ENCODE data around the gene PCSK6. TPM values are rescaled to one million over a fixed set of nuclear protein-coding genes. Genes with fewer than 3 reads are reported as not detected.
A peak's percentile ranks its signal among the peaks of the same experiment; 100 is the strongest.
"Not testable (repeated sequence)": the region's sequence is repeated elsewhere in the genome, so short reads cannot be mapped to it uniquely, and the experiment has no call there.

PCSK6 gene
- total RNA-seq, 2 experiments from 2014 or later = 0.46 to 0.74 TPM

GRCh38 chr15:101288905-101289513, 200.5 kb downstream of the PCSK6 start:
- no peaks in the 10 kb centered on the region for H3K27me3 Mint-ChIP-seq
- no peak overlapping the region for H3K4me3 Mint-ChIP-seq
- ChIA-PET POLR2A (no interaction called here), CTCF (interaction anchor here (0.7 to 3.6 kb wide), 19 partner anchors 9 to 371 kb away, joined by 3 to 16 read pairs (median 4); no protein-coding TSS in a partner anchor)
- peaks cover 69% of the 10 kb centered on the region for H3K36me3 Mint-ChIP-seq (ENCODE audit: low read depth)
- H3K27ac Mint-ChIP-seq = peak overlapping the region; percentile 58
- peak; percentile 58 for DNase-seq
- peaks cover 54% of the 10 kb centered on the region for H3K4me1 Mint-ChIP-seq
- H3K9me3 Mint-ChIP-seq = no peaks in the 10 kb centered on the region

DNA sequence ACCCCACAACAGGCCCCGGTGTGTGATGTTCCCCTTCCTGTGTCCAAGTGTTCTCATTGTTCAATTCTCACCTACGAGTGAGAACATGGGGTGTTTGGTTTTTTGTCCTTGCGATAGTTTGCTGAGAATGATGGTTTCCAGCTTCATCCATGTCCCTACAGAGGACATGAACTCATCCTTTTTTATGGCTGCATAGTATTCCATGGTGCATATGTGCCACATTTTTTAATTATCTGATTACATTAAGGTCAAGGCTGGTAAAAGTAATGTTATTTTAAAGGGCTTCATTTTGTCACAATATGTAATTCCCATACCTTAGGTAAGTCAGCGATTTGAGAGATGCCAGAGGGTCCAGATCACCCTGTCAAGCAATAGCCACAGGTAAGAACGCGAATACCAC, 202.2 kb downstream of the PCSK6 start:
- H3K4me3 Mint-ChIP-seq, DNase-seq, POLR2A ChIA-PET, H3K27me3 Mint-ChIP-seq, H3K9me3 Mint-ChIP-seq: not testable (repeated sequence)
- Mint-ChIP-seq H3K36me3 (ENCODE audit: low read depth) (peaks cover 72% of the 10 kb centered on the region), H3K27ac (peak overlapping the region; percentile 13), H3K4me1 (peaks cover 42% of the 10 kb centered on the region)
- CTCF ChIA-PET = interaction anchor here (0.9 to 3.6 kb wide), 8 partner anchors 8 to 355 kb away, joined by 3 to 16 read pairs (median 4); no protein-coding TSS in a partner anchor

GRCh38 chr15:101286471-101287114, 202.9 kb downstream of the PCSK6 start:
- POLR2A ChIA-PET = no interaction called here
- peaks cover 34% of the 10 kb centered on the region for H3K4me1 Mint-ChIP-seq
- H3K27me3 Mint-ChIP-seq = no peaks in the 10 kb centered on the region
- peak overlapping the region; percentile 68 for H3K27ac Mint-ChIP-seq
- no peaks in the 10 kb centered on the region for H3K9me3 Mint-ChIP-seq
- H3K4me3 Mint-ChIP-seq = no peak overlapping the region
- H3K36me3 Mint-ChIP-seq (ENCODE audit: low read depth) = peaks cover 72% of the 10 kb centered on the region
- CTCF ChIA-PET = interaction anchor here (1.2 to 3.6 kb wide), 5 partner anchors 7 to 427 kb away, joined by 3 to 16 read pairs (median 3); no protein-coding TSS in a partner anchor
- no peak for DNase-seq

GRCh38 chr15:101283931-101284330, 205.6 kb downstream of the PCSK6 start:
- Mint-ChIP-seq H3K4me1 (peaks cover 21% of the 10 kb centered on the region), H3K27ac (no peak overlapping the region), H3K27me3 (no peaks in the 10 kb centered on the region), H3K4me3 (no peak overlapping the region), H3K36me3 (ENCODE audit: low read depth) (peaks cover 77% of the 10 kb centered on the region), H3K9me3 (no peaks in the 10 kb centered on the region)
- POLR2A ChIA-PET = no interaction called here
- no peak for DNase-seq
- CTCF ChIA-PET = interaction anchor here (0.6 to 1.6 kb wide), 7 partner anchors 10 to 934 kb away, joined by 3 to 6 read pairs (median 3); no protein-coding TSS in a partner anchor

- Mint-ChIP-seq H3K27ac (no peak overlapping the region), H3K27me3 (no peaks in the 10 kb centered on the region), H3K4me1 (peaks cover 21% of the 10 kb centered on the region), H3K36me3 (ENCODE audit: low read depth) (peaks cover 52% of the 10 kb centered on the region), H3K4me3 (no peak overlapping the region), H3K9me3 (no peaks in the 10 kb centered on the region)
- CTCF ChIA-PET = interaction anchor here (2.5 kb wide), 1 partner anchor 8 kb away, joined by 11 read pairs; no protein-coding TSS in a partner anchor
- POLR2A ChIA-PET = interaction anchor here (0.7 kb wide), 1 partner anchor 12 kb away, joined by 3 read pairs; no protein-coding TSS in a partner anchor
- DNase-seq = no peak
These were observed 209.5 kb downstream of the PCSK6 start for GRCh38 chr15:101280007-101280406.

DNA sequence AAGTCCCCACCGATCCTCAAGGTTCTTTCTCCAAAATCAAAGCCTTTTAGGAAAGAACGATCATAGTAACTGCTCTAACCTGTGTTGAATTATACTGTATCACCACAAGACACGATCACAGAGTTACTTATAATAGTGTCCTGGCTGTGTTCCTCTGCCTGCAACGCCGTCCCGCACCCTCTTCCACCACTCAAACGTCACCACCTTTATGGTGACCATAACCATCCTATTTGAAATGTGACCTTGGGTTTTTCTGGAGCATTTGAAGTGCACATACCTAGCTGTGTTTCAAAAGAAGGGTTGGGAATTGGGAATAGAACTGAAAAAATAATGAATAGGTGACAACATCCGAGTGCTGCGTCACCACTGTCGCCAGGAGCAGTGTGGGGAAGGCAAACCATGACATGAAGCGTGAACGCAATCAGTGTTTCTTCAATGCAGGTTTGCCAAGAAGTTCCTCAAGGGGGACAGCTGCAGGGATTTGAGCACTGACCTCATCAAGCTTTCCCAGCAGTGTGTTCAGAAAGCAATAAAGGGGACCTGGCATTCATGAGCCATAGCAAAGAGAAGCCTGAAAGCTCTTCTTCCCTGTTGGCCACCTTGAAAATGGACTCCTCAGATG, 211.5 kb downstream of the PCSK6 start:
- Mint-ChIP-seq H3K4me1 (peaks cover 29% of the 10 kb centered on the region), H3K27ac (peak overlapping the region; percentile 86), H3K36me3 (ENCODE audit: low read depth) (peaks cover 56% of the 10 kb centered on the region), H3K27me3 (no peaks in the 10 kb centered on the region), H3K4me3 (peak overlapping the region; percentile 82), H3K9me3 (no peaks in the 10 kb centered on the region)
- POLR2A ChIA-PET = no interaction called here
- CTCF ChIA-PET = interaction anchor here (0.9 to 2.5 kb wide), 4 partner anchors 10 to 16 kb away, joined by 3 to 11 read pairs (median 3); no protein-coding TSS in a partner anchor
- no peak for DNase-seq

DNA sequence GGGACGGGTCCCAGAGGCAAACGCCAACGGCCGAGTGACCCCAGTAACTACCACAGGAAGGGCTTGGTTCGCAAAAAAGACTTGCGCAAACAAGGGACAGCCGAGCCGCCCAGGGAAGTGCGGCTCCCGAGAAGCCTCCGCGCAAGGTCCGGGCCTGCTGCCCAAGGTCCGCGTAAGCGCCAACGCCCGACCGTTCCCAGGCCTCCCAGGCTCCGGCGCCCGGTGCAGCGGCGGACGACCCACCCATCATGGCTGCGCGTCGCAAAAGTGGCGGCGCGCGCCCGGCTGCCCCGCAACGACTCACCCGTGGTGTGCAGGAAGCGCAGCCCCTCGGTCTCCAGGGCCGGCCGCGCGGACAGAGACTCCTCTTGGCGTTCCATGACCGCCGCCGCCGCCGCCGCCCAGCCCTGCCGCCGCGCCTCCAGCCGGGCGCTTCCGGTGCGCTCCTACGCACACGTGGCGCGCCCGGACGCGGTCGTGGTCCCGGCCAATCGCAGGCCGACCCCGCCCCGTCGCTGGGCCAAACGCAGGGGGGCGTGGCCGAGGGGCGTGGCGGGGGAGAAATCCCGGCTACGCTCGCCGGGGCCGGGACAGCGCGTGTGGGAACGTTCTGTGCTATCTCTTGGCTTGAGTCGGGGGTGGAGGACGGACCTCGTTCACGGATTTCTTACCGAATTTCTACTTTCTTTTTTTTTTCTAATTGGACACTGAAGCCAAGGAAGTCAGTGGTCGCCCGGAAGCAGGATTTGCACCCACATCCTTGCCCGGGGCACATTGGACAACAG, 212.3 kb downstream of the PCSK6 start, which contains the start of gene SELENOS:
TSS of gene SELENOS (minus strand) at position 448 of the 785 bp plus-strand sequence. CDS start at position 380, 68 bp downstream.
- Mint-ChIP-seq H3K27ac (peak within 1 kb of the TSS; percentile 93), H3K27me3 (no peaks in the 10 kb centered on the region), H3K4me3 (peak within 1 kb of the TSS; percentile 91), H3K4me1 (peaks cover 29% of the 10 kb centered on the region), H3K9me3 (no peaks in the 10 kb centered on the region), H3K36me3 (ENCODE audit: low read depth) (peaks cover 56% of the 10 kb centered on the region)
- CTCF ChIA-PET = interaction anchor here (1.0 to 1.2 kb wide), 2 partner anchors 12 kb away, joined by 3 read pairs; no protein-coding TSS in a partner anchor
- POLR2A ChIA-PET = no interaction called here
- peak; percentile 87 for DNase-seq

GRCh38 chr15:101276501-101277037, 212.9 kb downstream of the PCSK6 start:
- ChIA-PET POLR2A (no interaction called here), CTCF (interaction anchor here (0.7 to 3.1 kb wide), 4 partner anchors 9 to 44 kb away, joined by 3 to 14 read pairs (median 4); partner anchors contain the start of gene SNRPA1)
- Mint-ChIP-seq H3K36me3 (ENCODE audit: low read depth) (peaks cover 51% of the 10 kb centered on the region), H3K27me3 (no peaks in the 10 kb centered on the region), H3K4me3 (peak overlapping the region; percentile 91), H3K4me1 (peaks cover 29% of the 10 kb centered on the region), H3K27ac (peak overlapping the region; percentile 93), H3K9me3 (no peaks in the 10 kb centered on the region)
- DNase-seq = peak; percentile 22

DNA sequence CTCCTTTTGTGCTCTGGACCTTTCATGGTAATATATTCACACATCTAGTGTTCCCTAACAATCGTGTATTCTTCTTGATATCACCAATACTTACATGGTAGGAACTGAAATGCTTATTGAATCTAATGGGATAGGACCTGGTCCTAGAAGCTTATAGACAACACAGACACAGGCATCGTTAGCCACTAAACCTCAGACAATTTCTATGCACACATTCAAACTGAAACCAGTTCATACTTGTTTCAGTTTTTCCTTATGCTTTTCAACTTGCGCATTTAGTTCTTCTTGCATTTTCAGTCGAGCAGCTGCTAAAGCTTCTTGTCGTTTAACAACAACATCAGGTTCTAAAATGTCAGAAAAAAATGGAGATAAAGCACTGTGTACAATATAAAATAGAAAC, 214.5 kb downstream of the PCSK6 start:
- Mint-ChIP-seq H3K36me3 (ENCODE audit: low read depth) (peaks cover 48% of the 10 kb centered on the region), H3K9me3 (no peaks in the 10 kb centered on the region), H3K27me3 (no peaks in the 10 kb centered on the region), H3K4me3 (peak overlapping the region; percentile 91), H3K4me1 (peaks cover 29% of the 10 kb centered on the region), H3K27ac (peak overlapping the region; percentile 69)
- CTCF ChIA-PET = interaction anchor here (1.2 to 3.1 kb wide), 5 partner anchors 11 to 268 kb away, joined by 3 to 14 read pairs (median 3); partner anchors contain the start of gene SNRPA1
- POLR2A ChIA-PET = interaction anchor here (0.5 kb wide), 1 partner anchor 174 kb away, joined by 3 read pairs; no protein-coding TSS in a partner anchor
- DNase-seq = no peak

GRCh38 chr15:101273534-101273933, 216.0 kb downstream of the PCSK6 start:
- no peak overlapping the region for H3K4me3 Mint-ChIP-seq
- POLR2A ChIA-PET = no interaction called here
- H3K4me1 Mint-ChIP-seq = peaks cover 29% of the 10 kb centered on the region
- DNase-seq = no peak
- H3K27ac Mint-ChIP-seq = no peak overlapping the region
- H3K36me3 Mint-ChIP-seq (ENCODE audit: low read depth) = peaks cover 47% of the 10 kb centered on the region
- H3K27me3 Mint-ChIP-seq = no peaks in the 10 kb centered on the region
- H3K9me3 Mint-ChIP-seq = no peaks in the 10 kb centered on the region
- CTCF ChIA-PET = interaction anchor here (0.7 to 3.1 kb wide), 6 partner anchors 11 to 257 kb away, joined by 3 to 14 read pairs (median 4); partner anchors contain the start of gene SNRPA1

- POLR2A ChIA-PET = no interaction called here
- Mint-ChIP-seq H3K36me3 (ENCODE audit: low read depth) (peaks cover 47% of the 10 kb centered on the region), H3K4me1 (peaks cover 23% of the 10 kb centered on the region), H3K27me3 (no peaks in the 10 kb centered on the region), H3K9me3 (no peaks in the 10 kb centered on the region), H3K4me3 (no peak overlapping the region), H3K27ac (no peak overlapping the region)
- CTCF ChIA-PET = interaction anchor here (1.0 to 2.9 kb wide), 5 partner anchors 15 to 256 kb away, joined by 3 to 12 read pairs (median 3); no protein-coding TSS in a partner anchor
- no peak for DNase-seq
These were observed 216.9 kb downstream of the PCSK6 start for GRCh38 chr15:101272584-101272983.

Measured in activated CD4-positive, alpha-beta T cell treated with anti-CD3 and anti-CD28 coated beads, Interleukin-2, amount 10 ng/mL, durations not matched to agents 7 days and 5 days (primary cell).